HCT116 (cell line): ENCODE measurements around the gene FNIP2. TPM values are rescaled to one million over a fixed set of nuclear protein-coding genes. Genes with fewer than 3 reads are reported as not detected.
"Not testable (repeated sequence)": the region's sequence is repeated elsewhere in the genome, so short reads cannot be mapped to it uniquely, and the experiment has no call there.

Experiments
- ATAC-seq: fragments of 200-7000 bp; cut with Tn5 transposase; 2 replicates; pipeline ENCODE4 v1.9.1; 2020; ENCODE audit warnings: mild to moderate bottlenecking, moderate library complexity
- BruUV-seq: library from RNA; stranded (reverse); fragments of 400-500 nt; replicated peaks from 2 replicates; lab custom pipeline; 2021; lab: Mats Ljungman, UMichigan
- CTCF ChIA-PET: fragments of 300-600 bp; sonication (Branson Sonifier 250); formaldehyde crosslinking; loops from one replicate; lab custom pipeline; 2021; ENCODE audit warnings: antibody characterized with exemption; lab: Charles Lee
- POLR2A ChIA-PET: fragments of 300-600, 350-600 bp; sonication (Branson Sonifier 250); formaldehyde crosslinking; loops from one replicate; lab custom pipeline; 2021; ENCODE audit warnings: antibody characterized with exemption; lab: Charles Lee
- RAD21 ChIA-PET, 2 experiments: fragments of 300-600 bp; sonication (Branson Sonifier 250); formaldehyde crosslinking; loops; one replicate each; lab custom pipeline; 2023; ENCODE audit warnings: low total read pairs in 2 of 2; ENCODE audit not compliant: uncharacterized antibody in 2 of 2, unreplicated experiment in 2 of 2, low non-redundant PET in 1 of 2; lab: Charles Lee
- DNase-seq: peaks from one replicate; pipeline ENCODE4 v3.0.0-alpha.2; 2010; ENCODE audit warnings: low read depth, low spot score
- H2AFZ ChIP-seq: fragments of 200-600 bp; shearing (Covaris generic), sonication (generic); 2 replicates; pipeline ENCODE4 v1.6.1; 2017; ENCODE audit warnings: low read depth, mixed run types, mixed read lengths, antibody characterized with exemption, low read length; ENCODE audit not compliant: poor library complexity, severe bottlenecking
- H3K27ac ChIP-seq: 2 replicates; pipeline ENCODE4 v1.5.1; 2012; ENCODE audit warnings: low read depth, low read length
- H3K27me3 ChIP-seq: fragments of 200-600 bp; sonication (generic); 2 replicates; pipeline ENCODE4 v1.6.1; 2016; ENCODE audit warnings: mixed run types, low read length, mixed read lengths; ENCODE audit not compliant: insufficient read depth
- H3K36me3 ChIP-seq, 2 experiments: fragments of 200-500 bp in 1 of 2; fragments of 200-600 bp in 1 of 2; sonication (Bioruptor generic) in 1 of 2; sonication (generic) in 1 of 2; 2 replicates each; pipeline versions ENCODE4 v1.5.1 to v1.6.1; 2014 to 2016; ENCODE audit warnings: low read length in 2 of 2, inconsistent platforms in 1 of 2, mixed read lengths in 1 of 2, mixed run types in 1 of 2; ENCODE audit not compliant: insufficient read depth in 2 of 2, control insufficient read depth in 1 of 2
- H3K4me1 ChIP-seq, 2 experiments: fragments of 200-600 bp in 1 of 2; sonication (generic) in 1 of 2; 2 replicates each; pipeline versions ENCODE4 v1.5.1 to v1.6.1; 2012 to 2017; ENCODE audit warnings: low read length in 2 of 2, inconsistent platforms in 1 of 2, mild to moderate bottlenecking in 1 of 2, mixed read lengths in 1 of 2, mixed run types in 1 of 2, moderate library complexity in 1 of 2; ENCODE audit not compliant: insufficient read depth in 2 of 2, control insufficient read depth in 1 of 2
- H3K4me2 ChIP-seq: fragments of 200-600 bp; sonication (generic); 2 replicates; pipeline ENCODE4 v1.6.1; 2017; ENCODE audit warnings: mixed run types, low read length, mixed read lengths
- H3K4me3 ChIP-seq, 2 experiments: fragments of 200-600 bp in 1 of 2; sonication (generic) in 1 of 2; replicated peaks in 1 of 2; 2 replicates each; pipeline ENCODE4 v1.5.1; 2011 to 2016; ENCODE audit warnings: low read length in 2 of 2, control low read depth in 1 of 2, low read depth in 1 of 2, mild to moderate bottlenecking in 1 of 2, mixed read lengths in 1 of 2, mixed run types in 1 of 2
- H3K79me2 ChIP-seq: fragments of 200-600 bp; sonication (generic); 2 replicates; pipeline ENCODE4 v1.6.1; 2017; ENCODE audit warnings: mild to moderate bottlenecking, mixed run types, low read length, moderate library complexity, mixed read lengths; ENCODE audit not compliant: insufficient read depth
- H3K9ac ChIP-seq: fragments of 200-600 bp; sonication (generic); 2 replicates; pipeline ENCODE4 v1.6.1; 2016; ENCODE audit warnings: low read length, mixed read lengths
- H3K9me2 ChIP-seq: fragments of 200-600 bp; sonication (generic), shearing (Covaris generic); 2 replicates; pipeline ENCODE4 v1.6.1; 2017; ENCODE audit warnings: mixed run types, mild to moderate bottlenecking, moderate library complexity; ENCODE audit not compliant: insufficient read depth
- H3K9me3 ChIP-seq, 2 experiments: fragments of 200-500 bp in 1 of 2; fragments of 200-600 bp in 1 of 2; sonication (Bioruptor generic) in 1 of 2; sonication (generic) in 1 of 2; 2 replicates each; pipeline ENCODE4 v1.6.1; 2014 to 2017; ENCODE audit warnings: low read length in 2 of 2, mixed read lengths in 2 of 2, inconsistent platforms in 1 of 2, low read depth in 1 of 2, mild to moderate bottlenecking in 1 of 2, mixed run types in 1 of 2, moderate library complexity in 1 of 2; ENCODE audit not compliant: control insufficient read depth in 1 of 2, insufficient read depth in 1 of 2
- H4K20me1 ChIP-seq: fragments of 200-600 bp; sonication (generic), shearing (Covaris generic); 2 replicates; pipeline ENCODE4 v1.6.1; 2017; ENCODE audit warnings: mixed run types, mild to moderate bottlenecking, moderate library complexity; ENCODE audit not compliant: insufficient read depth
- intact Hi-C: fragments of 100-400 bp; cut with micrococcal nuclease; formaldehyde crosslinking; loops from 2 replicates; pipeline ENCODE4 v1.10.0; 2022
- total RNA-seq: library from RNA; stranded (reverse); gene quantifications from one replicate; pipeline ENCODE4 v1.2.1, GENCODE V29; 2021; ENCODE audit not compliant: unreplicated experiment

FNIP2 gene
- total RNA-seq, 1 experiment from 2014 or later = 4.8 TPM

GRCh38 chr4:158956345-158956744, 187.5 kb downstream of the FNIP2 start:
- H4K20me1 ChIP-seq, CTCF ChIA-PET, H3K9ac ChIP-seq, H3K36me3 ChIP-seq, ATAC-seq, intact Hi-C loops, H3K4me3 ChIP-seq, H3K9me2 ChIP-seq, RAD21 ChIA-PET, H3K4me1 ChIP-seq, H2AFZ ChIP-seq, H3K27ac ChIP-seq, H3K79me2 ChIP-seq, BruUV-seq, DNase-seq, H3K27me3 ChIP-seq, H3K9me3 ChIP-seq, H3K4me2 ChIP-seq, POLR2A ChIA-PET: not testable (repeated sequence)

- POLR2A ChIA-PET, H3K9me2 ChIP-seq, H4K20me1 ChIP-seq, H3K79me2 ChIP-seq, H3K27me3 ChIP-seq, H3K9me3 ChIP-seq, RAD21 ChIA-PET, ATAC-seq, H3K9ac ChIP-seq, BruUV-seq, H3K4me1 ChIP-seq, DNase-seq, H3K27ac ChIP-seq, CTCF ChIA-PET, intact Hi-C loops, H3K4me2 ChIP-seq, H3K36me3 ChIP-seq, H2AFZ ChIP-seq, H3K4me3 ChIP-seq: not testable (repeated sequence)
Measured at GRCh38 chr4:158956918-158957317, 188.1 kb downstream of the FNIP2 start.

Other genes with a start within 250 kb of the FNIP2 start
- gene RXFP1, start 247.1 kb upstream of the FNIP2 start, total RNA-seq = not detected
- 16.3 TPM for gene C4orf46, start 97.1 kb upstream of the FNIP2 start, total RNA-seq
- 22.2 TPM for gene ETFDH, start 96.7 kb upstream of the FNIP2 start, total RNA-seq
- gene PPID, start 45.6 kb upstream of the FNIP2 start, total RNA-seq = 48.2 TPM